HAP-1 (cell line): ENCODE data around the gene ILF3.

Experiments
- DNase-seq, 2 experiments: peaks; one replicate each; pipeline ENCODE4 v3.0.0-alpha.2; 2016 to 2020; ENCODE audit warnings: low spot score in 2 of 2
- H3K27me3 ChIP-seq: fragments of 250-450 bp; sonication (Bioruptor Pico); 2 replicates; pipeline ENCODE4 v1.5.1; 2020; ENCODE audit warnings: low read depth, mild to moderate bottlenecking, moderate library complexity
- H3K36me3 ChIP-seq: fragments of 250-450 bp; sonication (Bioruptor Pico); replicated peaks from 2 replicates; pipeline ENCODE4 v1.5.1; 2020; ENCODE audit warnings: mild to moderate bottlenecking
- H3K4me1 ChIP-seq: fragments of 250-450 bp; sonication (Bioruptor Pico); 2 replicates; pipeline ENCODE4 v1.5.1; 2020; ENCODE audit warnings: mild to moderate bottlenecking
- H3K4me3 ChIP-seq: fragments of 250-450 bp; sonication (Bioruptor Pico); 2 replicates; pipeline ENCODE4 v1.5.1; 2020; ENCODE audit warnings: mild to moderate bottlenecking, moderate library complexity
- H3K9me3 ChIP-seq: fragments of 250-450 bp; sonication (Bioruptor Pico); 2 replicates; pipeline ENCODE4 v1.5.1; 2020; ENCODE audit warnings: mild to moderate bottlenecking, moderate library complexity
- in situ Hi-C: fragments of 300-500 bp; cut with MboI; formaldehyde crosslinking; loops from 3 replicates; pipeline ENCODE4 v1.14.3; 2020; ENCODE audit warnings: low sequenced_read_pairs, inconsistent platforms, mixed read lengths

Gene ILF3

GRCh38 chr19:10687518-10688288 is 33.6 kb downstream of the ILF3 start:
- no peak for DNase-seq
- Histone ChIP-seq H3K36me3 (peaks cover 84% of the 10 kb centered on the region), H3K9me3 (no peaks in the 10 kb centered on the region), H3K27me3 (no peaks in the 10 kb centered on the region), H3K4me3 (no peak overlapping the region), H3K4me1 (no peaks in the 10 kb centered on the region)
- in situ Hi-C loops, result no loop called here

DNA sequence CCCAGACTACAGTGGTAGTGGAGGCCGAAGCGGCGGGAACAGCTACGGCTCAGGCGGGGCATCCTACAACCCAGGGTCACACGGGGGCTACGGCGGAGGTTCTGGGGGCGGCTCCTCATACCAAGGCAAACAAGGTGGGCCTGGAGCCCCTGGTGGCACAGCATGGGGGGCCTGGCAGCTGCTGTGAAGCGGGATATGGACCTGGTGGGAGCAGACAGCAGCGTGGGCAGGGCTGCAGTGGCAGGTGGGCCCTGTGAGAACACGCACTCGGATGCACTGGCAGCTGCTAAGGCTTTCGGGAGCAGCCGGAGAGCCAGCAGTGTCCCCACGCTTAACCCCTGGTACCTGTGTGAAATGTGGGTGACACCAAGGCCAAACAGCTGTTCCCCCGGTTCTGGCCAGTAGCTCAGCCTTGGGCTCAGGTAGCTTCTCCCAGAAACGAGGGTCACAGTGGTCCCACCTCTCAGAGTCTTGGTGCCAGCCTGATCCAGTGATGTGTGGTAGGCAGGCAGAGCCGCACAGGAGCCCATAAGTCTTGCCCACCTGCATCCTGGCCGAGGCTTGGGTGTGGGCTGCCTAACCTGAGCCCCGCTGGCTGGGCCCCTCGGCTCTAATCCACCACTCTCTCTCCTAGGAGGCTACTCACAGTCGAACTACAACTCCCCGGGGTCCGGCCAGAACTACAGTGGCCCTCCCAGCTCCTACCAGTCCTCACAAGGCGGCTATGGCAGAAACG is 34.6 kb downstream of the ILF3 start:
- Histone ChIP-seq H3K27me3 (no peaks in the 10 kb centered on the region), H3K4me3 (no peak overlapping the region), H3K9me3 (no peaks in the 10 kb centered on the region), H3K36me3 (peaks cover 74% of the 10 kb centered on the region), H3K4me1 (no peaks in the 10 kb centered on the region)
- DNase-seq, result no peak
- in situ Hi-C loops, result no loop called here

DNA sequence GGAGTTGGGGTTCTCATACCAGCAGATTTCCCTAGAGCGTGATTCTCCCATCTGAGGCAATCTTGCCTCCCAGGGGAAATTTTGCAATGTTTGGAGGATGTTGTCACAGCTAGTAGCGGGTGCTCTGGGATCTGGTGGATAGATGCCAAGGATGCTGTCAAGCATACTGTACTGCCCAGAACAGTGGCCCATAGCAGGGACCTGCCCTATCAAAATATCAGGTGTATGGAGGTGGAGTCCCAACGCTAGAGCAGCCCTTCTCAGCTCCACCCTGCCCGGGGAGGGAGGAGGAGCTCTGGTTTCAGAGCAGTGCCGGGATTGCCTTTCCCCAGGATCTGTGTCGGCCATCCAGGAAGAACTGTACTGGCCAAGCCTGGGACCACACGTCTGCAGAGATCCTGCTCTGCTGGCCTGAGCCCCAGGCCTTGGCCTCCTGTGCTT is 36.2 kb downstream of the ILF3 start:
- DNase-seq, result no peak
- in situ Hi-C loops, result no loop called here
- Histone ChIP-seq H3K36me3 (peaks cover 58% of the 10 kb centered on the region), H3K27me3 (no peaks in the 10 kb centered on the region), H3K9me3 (no peaks in the 10 kb centered on the region), H3K4me1 (peaks cover 8% of the 10 kb centered on the region), H3K4me3 (no peak overlapping the region)

- Histone ChIP-seq H3K4me1 (peaks cover 10% of the 10 kb centered on the region), H3K27me3 (no peaks in the 10 kb centered on the region), H3K4me3 (no peak overlapping the region), H3K9me3 (no peaks in the 10 kb centered on the region), H3K36me3 (peaks cover 51% of the 10 kb centered on the region)
- in situ Hi-C loops, result no loop called here
- DNase-seq, result no peak
Measured at GRCh38 chr19:10691178-10691881, 37.2 kb downstream of the ILF3 start.

- DNase-seq, result no peak
- no peaks in the 10 kb centered on the region for H3K9me3 ChIP-seq
- in situ Hi-C loops, result no loop called here
- H3K36me3 ChIP-seq, result peaks cover 45% of the 10 kb centered on the region
- peaks cover 10% of the 10 kb centered on the region for H3K4me1 ChIP-seq
- no peaks in the 10 kb centered on the region for H3K27me3 ChIP-seq
- H3K4me3 ChIP-seq, result no peak overlapping the region
Measured at GRCh38 chr19:10691883-10692282, 37.7 kb downstream of the ILF3 start.

DNA sequence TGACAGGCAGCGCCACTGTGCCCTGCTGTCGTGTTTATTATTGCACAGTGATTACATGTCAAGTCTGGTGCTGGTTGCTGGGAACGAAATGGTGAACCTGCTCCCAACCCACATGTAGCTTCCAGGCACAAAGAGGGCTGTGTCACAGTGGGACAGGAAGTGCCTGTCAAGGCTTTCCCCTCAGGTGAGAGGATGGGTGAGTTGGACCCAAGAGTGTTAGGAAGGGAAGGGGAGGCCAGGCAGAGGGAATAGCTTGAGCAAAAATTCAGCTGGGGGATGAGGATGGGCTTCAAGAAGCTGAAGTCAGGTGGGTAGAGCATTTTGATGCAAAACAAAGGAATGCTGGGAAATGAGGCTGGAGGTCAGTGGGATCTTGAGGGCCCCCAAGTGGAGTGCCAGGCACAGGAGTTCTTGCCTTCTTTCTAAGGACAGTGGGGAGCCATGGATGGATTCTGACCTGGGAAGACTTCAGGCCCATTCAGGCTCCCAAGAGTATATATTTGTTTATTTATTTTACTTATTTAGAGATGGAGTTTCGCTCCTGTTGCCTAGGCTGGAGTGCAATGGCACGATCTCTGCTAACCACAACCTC is 38.6 kb downstream of the ILF3 start:
- DNase-seq, result no peak
- H3K4me3 ChIP-seq, result no peak overlapping the region
- no peaks in the 10 kb centered on the region for H3K9me3 ChIP-seq
- H3K36me3 ChIP-seq, result peaks cover 39% of the 10 kb centered on the region
- in situ Hi-C loops, result no loop called here
- no peaks in the 10 kb centered on the region for H3K27me3 ChIP-seq
- H3K4me1 ChIP-seq, result peaks cover 10% of the 10 kb centered on the region

DNA sequence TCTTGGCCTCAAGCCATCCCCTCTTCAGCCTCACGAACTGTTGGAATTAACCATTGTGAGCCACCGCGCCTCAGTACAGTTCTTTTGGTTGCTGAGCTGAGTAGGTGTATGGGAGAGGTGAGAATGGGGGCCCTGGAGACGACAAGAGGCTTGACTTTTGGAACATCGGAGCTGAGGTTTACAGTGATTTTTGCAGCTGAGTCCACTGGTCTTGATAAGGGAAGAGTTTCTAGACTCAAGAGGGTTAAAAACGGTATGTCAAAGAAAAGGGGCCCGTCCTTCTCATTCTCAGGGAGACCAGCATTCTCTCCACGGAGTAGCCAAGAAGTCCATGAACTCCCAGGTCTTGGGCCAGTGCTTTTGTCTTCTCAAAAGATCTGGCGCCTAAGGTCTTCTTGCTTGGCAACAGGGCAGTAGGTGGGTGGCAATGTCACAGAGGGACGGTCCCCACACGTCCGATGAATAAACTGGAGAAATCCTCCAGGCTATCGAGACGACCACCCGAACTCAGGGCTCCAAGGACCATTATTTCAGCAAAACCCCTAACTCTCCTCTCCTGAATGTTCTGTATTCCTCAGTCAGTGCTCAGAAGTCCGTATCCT is 40.7 kb downstream of the ILF3 start:
- DNase-seq, result no peak
- H3K4me3 ChIP-seq, result no peak overlapping the region
- H3K36me3 ChIP-seq, result peaks cover 19% of the 10 kb centered on the region
- peaks cover 10% of the 10 kb centered on the region for H3K4me1 ChIP-seq
- no peaks in the 10 kb centered on the region for H3K9me3 ChIP-seq
- in situ Hi-C loops, result no loop called here
- no peaks in the 10 kb centered on the region for H3K27me3 ChIP-seq

DNA sequence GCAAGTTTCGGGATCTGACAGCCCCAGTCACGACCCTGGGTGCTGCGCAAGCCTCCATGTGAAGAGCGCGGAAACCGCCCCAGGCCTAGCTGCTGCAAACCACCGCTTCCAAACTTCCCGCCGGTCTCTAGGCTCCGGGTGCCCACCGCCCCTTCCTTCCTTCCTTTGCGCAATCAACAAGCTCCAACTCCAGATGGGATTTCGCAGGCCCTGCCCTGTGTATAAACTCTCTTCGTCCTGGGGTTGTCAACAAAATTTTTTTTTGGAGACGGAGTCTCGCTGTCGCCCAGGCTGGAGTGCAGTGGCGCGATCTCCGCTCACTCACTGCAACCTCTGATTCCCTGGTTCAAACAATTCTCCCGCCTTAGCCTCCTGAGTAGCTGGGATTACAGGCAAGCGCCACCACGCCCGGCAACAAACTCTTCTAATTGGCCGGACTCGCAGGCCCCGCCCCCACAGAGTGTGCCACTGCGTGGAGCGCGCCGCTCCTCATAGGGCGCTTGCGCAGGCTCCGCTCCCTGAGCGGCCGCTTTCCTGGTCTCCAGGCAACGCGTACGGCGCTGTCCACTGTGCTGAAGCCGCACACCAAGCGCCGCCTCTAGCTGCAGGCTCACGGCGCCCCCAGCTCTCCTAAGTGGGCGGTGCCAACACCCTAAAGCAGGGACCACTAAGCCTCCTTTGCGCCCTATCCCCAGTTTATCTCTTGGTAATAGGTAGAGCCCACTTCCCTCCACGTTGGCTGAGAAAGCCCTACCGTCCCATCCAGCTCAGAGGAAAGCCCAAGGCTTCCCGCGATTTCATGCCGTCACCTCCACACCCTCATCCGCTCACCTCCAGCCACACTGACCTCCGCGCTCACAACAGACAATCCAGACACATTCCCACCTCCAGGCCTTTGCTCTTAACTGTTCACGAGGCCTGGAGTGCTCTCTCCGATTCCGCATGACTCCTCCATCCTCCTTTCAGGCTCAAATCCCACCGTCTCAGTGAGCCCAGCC is 41.6 kb downstream of the ILF3 start:
- in situ Hi-C loops, result no loop called here
- Histone ChIP-seq H3K36me3 (peaks cover 10% of the 10 kb centered on the region), H3K4me3 (peak overlapping the region; percentile 15), H3K27me3 (no peaks in the 10 kb centered on the region), H3K9me3 (no peaks in the 10 kb centered on the region), H3K4me1 (peaks cover 10% of the 10 kb centered on the region)
- DNase-seq, result peak; percentile 94 to 97

DNA sequence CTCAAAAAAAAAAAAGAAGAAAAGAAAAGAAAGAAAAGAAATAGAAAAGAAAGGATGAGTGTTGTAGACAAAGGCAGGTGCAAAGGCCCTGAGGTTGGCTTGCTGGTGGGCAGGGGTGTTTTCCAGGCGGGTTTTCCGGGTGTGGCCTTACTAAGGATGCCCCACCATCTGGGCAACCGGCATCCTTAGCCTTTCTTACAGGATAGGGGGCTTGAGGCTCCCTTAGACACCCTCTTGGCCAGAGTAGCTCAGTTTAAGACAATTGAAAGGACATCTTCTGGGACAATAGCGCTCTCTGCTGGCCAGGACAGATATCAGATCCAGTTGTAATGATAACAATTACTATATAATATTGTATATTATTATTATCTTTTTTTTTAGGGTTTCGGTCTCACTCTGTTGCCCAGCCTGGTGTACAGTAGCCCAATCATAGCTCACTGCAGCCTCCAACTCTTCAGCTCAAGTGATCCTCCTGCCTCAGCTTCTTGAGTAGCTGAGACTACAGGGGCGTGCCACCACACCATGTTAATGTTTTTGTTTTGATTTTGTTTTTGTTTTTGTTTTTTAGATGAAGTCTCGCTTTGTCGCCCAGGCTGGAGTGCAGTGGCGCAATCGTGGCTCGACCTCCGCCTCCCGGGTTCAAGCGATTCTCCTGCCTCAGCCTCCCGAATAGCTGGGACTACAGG is 45.6 kb downstream of the ILF3 start:
- H3K27me3 ChIP-seq, result no peaks in the 10 kb centered on the region
- in situ Hi-C loops, result no loop called here
- DNase-seq, result peak; percentile 49 to 81
- H3K4me3 ChIP-seq, result no peak overlapping the region
- H3K4me1 ChIP-seq, result peaks cover 10% of the 10 kb centered on the region
- H3K36me3 ChIP-seq, result no peaks in the 10 kb centered on the region
- no peaks in the 10 kb centered on the region for H3K9me3 ChIP-seq

DNA sequence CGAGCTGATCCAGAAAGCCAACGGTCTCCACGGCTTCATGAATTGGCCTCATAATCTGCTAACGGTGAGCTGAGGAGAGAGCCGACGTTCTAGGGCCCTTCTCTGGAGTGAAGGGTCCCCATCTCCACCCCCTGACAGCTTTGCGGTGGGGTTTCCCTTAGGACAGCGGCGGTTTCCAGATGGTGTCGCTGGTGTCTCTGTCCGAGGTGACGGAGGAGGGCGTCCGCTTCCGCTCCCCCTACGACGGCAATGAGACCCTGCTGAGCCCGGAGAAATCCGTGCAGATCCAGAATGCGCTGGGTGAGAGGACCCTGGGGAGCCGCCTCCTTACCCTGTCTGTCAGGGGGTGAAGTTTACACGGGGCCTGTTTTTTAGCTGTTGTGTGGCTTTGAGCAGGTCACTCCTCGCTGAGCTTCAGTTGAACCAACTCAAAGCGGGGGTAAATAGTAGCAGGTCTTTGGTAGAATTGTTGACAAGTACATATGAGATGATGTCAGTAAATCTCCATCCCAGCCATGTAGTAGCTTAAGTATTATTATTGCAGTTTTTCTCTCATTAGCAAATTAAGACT is 47.9 kb downstream of the ILF3 start:
- Histone ChIP-seq H3K4me1 (peaks cover 2% of the 10 kb centered on the region), H3K36me3 (no peaks in the 10 kb centered on the region; the same call in 1 of the 2 replicates), H3K9me3 (no peaks in the 10 kb centered on the region), H3K27me3 (no peaks in the 10 kb centered on the region), H3K4me3 (peak overlapping the region; percentile 75)
- in situ Hi-C loops, result no loop called here
- DNase-seq, result peak; percentile 22 to 69

- in situ Hi-C loops, result no loop called here
- DNase-seq, result no peak
- no peaks in the 10 kb centered on the region for H3K9me3 ChIP-seq
- H3K4me3 ChIP-seq, result no peak overlapping the region
- peaks cover 3% of the 10 kb centered on the region; the same call in 1 of the 2 replicates for H3K36me3 ChIP-seq
- no peaks in the 10 kb centered on the region for H3K27me3 ChIP-seq
- H3K4me1 ChIP-seq, result no peaks in the 10 kb centered on the region; the same call in 1 of the 2 replicates
Measured at GRCh38 chr19:10706990-10707389, 52.8 kb downstream of the ILF3 start.

DNA sequence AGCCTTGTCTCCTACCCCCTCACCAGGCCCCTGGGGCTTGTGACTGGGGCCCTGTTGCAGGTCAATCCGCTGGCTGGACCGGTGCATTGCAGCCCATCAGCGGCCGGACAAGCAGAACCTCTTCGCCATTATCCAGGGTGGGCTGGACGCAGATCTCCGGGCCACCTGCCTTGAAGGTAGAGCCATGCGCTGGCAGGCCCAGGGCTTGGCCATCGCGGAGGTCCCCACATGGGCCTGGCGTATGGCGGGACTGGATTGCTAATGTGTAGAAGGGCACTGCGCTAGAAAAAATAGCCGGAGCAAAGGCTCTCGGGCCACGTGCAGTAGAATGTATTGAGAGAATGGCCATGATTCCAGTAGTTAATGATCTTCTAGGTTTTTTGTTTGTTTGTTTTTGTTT is 53.3 kb downstream of the ILF3 start:
- Histone ChIP-seq H3K27me3 (no peaks in the 10 kb centered on the region), H3K4me1 (no peaks in the 10 kb centered on the region; the same call in 1 of the 2 replicates), H3K4me3 (no peak overlapping the region), H3K36me3 (peaks cover 3% of the 10 kb centered on the region; the same call in 1 of the 2 replicates), H3K9me3 (no peaks in the 10 kb centered on the region)
- in situ Hi-C loops, result no loop called here
- no peak for DNase-seq
